Dedifferentiated amniotic fluid mesenchymal stem cell (primary cell): ENCODE results near the gene BGN.

ENCODE experiments used
- DNase-seq: peaks from one replicate; pipeline ENCODE4 v3.0.0-alpha.2; 2016; ENCODE audit errors: extremely low spot score

Gene BGN

DNA sequence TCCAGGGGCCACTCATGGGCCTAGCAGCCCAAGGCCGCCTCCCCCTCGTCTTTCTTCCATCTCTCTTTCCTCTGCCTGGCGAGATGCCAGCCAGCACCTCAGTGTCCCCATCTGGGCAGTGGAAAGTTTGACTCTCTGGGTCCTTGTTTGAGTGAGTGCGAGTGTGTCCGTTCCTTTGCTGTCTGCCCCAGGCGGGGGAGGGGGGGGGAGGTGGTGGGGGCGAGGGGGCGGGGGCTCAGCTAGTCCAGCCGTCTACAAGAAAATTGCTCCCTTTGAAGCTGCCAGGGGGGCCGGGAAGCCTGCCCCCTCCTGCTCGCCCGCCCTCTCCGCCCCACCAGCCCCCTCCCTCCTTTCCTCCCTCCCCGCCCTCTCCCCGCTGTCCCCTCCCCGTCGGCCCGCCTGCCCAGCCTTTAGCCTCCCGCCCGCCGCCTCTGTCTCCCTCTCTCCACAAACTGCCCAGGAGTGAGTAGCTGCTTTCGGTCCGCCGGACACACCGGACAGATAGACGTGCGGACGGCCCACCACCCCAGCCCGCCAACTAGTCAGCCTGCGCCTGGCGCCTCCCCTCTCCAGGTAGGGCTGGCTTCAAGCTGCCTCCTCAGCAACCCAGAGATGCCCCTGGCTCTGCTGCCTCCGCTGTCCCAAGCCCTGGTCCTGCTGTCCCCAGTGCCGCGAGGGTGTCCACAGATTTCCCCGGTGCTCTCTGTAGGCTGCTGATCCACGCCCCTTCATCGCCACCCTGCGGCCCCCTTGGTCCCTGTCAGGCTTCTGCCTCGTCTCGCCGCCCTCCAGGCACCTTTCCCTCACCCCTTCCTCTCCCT lies at the start of gene BGN:
Gene BGN, plus strand, starts transcription at position 440 of the 821 bp plus-strand sequence. CDS start 9,652 bp downstream, outside the sequence.
- DNase-seq: no peak

DNA sequence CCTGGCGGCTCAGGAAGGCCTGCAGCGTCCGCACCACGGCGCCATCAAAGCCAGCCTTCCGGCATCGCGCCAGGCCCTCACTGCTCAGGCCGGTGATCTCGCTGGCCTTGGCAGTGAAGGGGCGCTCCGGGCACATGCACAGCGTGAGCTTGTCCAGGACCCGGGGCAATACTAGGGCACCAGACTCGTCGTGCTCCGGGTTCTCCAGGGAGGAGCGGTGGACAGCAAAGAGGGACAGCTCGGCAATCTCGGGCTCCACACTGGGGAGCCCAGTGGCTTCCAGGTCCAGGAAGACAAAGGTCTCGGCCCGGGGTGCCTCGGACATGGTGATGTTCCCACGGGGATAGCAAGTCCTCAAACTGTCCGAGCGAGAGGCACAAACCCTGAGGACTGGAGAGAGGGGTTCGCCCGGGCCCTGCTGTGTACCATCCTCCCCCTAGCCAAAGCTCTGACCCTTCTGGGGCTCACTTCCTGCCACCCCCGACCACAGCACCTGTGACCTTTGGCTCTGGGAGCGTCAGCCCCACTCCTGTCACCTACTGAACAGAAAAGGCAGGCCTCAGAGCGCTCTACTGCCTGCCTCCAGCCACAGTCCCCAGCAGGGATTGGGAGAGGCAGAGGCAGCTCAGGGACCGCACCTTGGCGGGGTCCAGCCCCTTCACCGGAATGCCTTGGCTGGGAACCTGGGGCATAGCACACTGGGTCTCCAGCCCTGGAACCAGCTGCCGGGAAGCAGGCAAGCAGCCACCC lies 49.5 kb upstream of the BGN start:
- DNase-seq: no peak

DNA sequence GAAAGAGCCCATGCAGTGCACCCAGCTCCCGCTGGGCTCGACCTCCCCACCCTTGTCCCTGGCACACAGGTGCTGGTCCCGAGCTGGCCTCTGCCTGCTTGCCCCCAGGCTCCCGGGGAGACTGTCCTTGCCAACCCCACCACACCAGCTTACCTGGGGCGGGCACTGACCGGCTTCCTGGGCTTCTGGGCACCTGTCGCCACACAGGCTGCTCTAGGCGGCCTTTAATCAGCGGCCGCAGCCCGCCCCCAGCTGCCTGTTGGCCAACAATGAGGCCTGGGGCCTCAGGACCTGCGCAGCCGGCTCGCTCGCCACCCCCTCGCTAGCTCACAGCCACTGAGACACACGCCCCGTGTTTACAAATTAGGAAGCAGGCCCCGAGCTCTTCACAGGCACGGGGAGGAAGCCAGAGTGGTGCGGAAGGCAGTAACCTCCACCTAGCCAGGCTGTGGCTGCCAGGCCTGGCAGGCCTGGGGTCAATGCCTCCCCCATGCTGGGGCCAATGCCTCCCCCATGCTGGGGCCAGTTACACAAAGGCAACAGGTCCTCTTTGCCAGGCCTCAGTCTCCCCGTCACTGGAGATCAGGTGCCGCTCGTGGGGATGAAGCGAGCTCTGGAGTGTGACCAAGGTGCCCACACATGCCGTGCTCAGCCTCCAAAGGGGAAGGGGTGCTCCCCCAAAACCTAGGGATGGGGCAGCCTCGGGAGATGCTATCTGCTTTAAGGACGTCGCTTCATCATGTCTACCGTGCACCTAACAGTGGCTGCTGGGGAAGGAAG lies 48.7 kb upstream of the BGN start, which contains the start of gene TREX2:
Gene TREX2, minus strand, starts transcription at position 201 of the 780 bp plus-strand sequence. CDS start 626 bp downstream, outside the sequence.
- no peak for DNase-seq

DNA sequence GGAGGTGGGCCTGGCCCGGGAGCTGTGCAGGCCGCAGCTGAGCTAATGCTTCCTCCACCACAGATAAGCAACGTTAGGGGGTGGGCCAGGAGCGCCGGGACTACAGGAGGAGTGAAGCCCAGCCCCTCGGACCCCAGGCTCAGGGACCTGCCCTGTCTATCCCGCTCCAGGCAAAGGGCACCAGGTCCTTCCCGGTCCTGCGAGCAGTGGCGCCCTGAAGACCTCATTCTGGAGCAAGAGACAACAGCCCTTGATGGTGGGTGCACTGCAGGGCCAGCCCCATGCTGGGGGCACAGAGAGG lies 48.2 kb upstream of the BGN start:
- DNase-seq: no peak

DNA sequence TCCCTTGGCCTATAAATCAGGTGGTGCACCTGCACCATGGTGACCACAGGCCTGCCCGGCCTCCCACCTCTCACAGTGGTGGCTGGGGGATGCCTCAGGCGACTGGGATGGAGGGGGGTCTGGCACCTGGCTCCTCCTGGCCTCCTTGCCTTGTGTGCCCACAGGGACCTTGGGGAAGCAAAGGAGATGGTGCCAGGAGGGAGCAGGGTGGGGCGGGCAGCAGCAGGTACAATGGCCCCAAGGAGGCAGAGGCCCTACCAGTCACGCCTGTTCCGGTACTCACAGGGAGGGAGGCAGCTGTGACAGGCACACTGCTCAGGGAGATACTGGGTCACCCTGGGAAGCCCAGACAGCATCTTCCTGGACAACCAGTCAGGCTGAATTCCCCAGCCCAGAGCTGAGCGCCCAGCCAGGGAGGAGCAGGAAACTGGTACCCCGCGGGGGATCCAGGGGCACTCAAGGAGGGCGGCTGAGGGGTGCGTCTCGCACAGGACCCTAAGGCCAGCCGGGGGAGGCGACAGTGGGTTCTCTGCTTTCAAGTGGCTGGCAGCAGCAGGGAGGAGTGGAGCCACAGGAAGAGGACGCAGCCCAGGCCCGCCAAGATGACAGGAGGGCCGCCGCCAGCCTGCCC lies 47.7 kb upstream of the BGN start:
- DNase-seq: no peak

DNA sequence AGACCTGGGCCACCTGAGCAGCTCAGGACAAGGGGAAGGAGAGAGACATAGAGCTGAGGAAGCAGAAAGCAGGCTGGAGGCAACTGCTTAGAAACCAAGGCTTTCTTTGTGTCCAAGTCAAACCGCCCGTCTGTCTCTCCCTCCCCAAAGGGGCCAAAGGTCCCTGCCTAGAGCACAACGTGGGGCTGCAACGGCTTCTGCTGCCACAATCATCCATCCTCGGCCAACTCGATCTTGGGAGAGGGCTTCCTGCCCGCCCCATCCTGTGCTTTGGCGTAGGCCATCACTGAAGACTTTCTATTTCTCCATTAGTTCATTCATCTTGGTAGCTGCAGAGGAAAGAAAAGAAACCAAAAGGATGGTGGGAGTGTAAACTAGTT lies 47.2 kb upstream of the BGN start:
- DNase-seq: no peak

DNA sequence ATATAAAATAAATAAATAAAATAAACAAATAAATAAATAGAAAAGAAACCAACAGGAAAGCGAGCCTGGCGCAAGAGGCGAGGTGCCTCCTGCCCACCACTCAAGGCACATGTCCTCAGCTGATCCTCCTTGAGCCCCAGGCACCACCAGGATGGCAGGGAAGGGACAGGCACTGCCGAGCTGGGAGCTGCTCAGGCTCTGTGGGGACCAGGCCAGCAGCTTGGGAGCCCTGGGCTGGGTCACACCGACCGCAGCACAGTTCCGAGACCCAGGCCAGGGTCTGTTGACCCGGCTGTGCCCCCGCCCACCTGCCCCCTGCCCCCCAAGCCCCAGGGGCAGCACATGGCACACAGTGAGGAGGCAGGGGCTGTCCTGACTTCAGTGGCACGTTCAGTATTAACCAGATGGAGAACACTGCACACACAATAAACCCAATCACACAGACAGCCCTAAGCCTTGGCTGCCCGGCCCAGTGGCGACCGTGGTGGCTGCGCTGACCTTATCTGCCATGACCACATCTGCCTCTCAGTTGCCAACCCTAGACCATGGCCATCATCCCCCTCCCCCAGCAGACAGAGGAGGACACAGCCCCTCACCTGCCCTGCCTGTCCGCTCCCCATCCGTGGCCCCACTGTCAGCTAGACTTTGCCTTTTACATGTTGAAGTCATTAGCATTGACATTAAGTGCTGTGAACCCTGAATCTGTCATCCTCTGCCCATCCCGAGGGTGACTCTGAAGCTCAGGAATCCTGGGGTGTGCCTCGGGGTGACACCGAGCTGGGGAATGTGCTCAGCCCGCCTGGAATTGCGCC lies 46.0 kb upstream of the BGN start:
- no peak for DNase-seq

DNA sequence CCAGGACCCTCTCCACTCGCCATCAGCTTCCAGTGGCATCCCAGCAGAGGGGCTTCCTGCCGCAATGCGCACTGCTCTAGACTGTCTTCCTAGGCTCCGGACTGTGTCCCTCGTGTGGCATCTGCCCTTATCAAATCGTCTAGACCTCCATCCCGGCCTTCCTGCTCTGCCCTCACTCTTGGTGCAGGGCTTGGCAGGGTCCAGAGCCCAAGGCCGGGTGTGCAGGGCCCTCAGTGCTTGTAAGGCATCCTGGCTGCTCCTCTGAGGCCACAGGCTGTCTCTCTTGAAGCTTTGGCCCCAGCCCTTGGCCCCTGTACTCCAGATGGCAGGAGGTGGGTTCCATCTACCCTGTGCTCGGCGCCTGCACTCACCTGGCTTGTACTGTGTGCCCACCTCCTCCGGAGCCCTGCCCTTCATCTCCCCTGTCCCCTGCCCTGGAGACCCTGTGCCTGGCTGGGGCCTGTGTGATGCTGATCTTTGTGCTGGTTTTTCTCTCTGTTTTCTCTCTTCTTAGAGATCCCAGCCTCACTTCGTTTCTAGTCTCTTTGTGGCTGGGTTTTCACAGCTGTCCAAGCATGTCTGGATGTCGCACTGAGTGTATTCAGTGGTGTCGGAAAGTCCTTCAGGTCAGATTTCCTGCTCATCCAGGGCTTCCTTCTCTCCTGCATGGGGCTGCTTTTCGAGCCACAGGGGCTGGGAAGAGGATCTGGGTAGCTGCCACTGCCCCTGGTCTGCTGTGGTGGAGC lies 45.2 kb upstream of the BGN start:
- no peak for DNase-seq

DNA sequence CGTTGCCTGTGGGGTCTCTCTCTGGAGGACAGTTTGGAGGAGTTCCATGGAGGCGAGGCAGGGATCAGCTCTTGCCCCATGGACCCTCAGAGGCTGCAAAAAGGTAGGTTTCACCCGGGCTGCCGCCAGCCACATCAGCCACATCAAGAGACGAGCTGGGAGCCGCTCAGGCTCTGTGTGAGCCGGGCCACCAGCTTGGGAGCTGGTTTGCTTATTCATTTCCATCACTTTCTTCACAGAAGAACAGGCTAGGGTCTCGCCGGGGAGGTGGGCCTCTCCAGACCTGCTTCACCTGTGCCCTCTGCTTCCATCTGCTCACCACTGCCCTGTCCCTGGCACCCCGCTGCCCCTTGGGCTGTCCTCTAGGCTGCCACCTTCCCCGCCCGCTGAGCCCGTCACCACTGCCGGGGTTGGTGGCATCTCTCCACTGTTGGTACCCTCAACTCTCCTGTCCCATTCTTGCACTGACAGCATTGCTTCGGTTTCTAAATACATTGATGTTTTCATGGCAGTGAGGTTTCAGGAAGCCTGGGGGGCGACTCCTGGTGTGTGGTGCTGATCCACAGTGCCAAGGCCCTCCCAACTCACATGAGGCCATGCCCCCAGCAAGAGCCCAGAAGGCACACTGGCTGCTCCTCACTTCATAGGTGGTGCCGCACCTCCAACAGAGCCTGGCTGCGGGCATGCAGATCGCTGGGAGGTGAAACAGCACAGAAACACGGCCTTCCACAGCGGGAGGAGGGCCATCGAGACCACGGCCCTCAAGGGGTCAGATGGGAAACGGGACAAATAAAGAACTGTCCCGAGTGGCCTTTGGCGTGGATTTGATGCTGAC lies 44.4 kb upstream of the BGN start:
- DNase-seq: no peak

DNA sequence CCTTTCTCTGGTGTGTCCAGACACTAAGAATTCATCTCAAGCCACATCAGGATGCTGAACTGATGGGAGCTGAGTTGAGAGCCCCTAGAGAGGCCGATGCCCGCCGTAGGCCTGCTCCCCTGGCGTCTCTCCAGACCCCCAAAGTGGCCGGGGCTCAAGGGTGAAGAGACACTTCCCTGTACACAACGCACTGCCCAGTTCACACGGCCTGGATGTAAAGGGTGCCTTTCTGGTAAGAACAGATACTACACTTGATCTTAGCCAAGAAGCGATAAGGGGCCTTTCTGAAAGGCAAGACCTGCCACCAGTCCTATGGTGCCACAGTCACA lies 43.9 kb upstream of the BGN start:
- no peak for DNase-seq

DNA sequence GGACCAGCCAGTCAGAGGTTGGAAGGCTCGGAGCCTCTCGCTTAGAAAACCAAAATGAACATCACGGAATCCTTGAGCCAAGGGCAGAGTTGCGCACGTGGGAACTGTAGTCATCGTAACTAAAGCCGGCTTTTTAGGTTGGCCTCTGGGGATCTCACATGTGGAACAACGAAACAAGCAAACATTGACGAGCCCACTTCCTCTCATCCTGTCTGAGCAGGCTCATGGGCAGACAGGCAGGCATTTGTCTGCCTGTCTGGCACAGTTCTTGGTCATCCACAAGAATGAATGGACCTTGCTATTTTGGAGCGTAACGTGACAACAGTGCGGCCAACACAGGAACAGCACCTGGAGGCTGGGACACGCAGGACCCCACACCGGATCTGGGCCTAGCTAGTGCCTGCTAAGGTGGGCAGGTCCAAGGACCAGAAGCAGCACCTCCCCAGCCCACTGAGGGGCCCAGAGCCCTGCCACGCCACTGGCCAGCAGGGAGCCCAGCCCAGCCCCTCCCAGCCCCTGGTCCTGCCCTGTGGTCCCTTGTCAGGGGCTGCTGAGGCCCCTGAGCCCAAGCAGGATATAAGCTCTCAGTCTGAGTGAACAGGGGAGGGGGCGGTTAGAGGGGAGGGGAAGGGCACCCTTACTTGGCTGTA lies 39.8 kb upstream of the BGN start:
- no peak for DNase-seq

DNA sequence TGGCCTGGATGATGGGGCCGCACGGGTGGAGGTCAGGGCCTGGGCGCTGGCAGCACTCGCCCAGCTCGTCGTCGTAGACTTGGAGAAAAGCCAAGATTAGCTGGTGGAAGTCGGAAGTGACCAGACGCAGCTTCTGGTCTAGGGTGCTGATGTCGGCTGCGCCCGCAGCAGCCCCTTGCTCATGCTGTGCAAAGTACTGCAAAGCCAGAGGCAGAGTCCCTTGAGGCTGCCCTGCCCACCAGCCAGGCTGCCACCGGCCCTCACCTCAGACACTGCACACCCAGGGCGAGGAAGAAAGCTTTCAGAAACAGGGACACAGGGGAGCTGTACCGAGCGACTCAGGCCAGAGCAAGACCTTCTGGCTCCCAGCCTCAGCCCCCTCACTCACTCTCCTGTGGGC lies 39.2 kb upstream of the BGN start:
- no peak for DNase-seq

DNA sequence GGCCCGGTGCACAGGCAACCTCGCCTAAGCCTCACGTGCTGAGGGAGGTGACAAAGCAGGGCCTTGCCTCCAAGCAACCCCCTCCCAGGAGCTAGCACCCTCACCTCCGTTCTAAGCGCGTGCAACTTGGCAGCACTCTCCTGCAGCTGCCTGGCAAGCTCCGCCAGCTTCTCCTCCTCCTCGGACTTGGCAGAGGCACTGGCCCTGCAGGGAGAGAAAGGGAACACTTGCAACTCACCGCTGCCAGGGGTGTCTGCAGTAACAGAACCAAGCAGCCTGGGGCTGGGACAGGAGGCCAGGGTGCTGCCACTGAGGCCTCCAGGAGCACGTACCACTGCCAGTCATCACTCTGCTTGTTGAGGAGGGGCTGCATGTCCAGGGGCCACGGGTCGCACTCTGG lies 38.6 kb upstream of the BGN start:
- DNase-seq: no peak

DNA sequence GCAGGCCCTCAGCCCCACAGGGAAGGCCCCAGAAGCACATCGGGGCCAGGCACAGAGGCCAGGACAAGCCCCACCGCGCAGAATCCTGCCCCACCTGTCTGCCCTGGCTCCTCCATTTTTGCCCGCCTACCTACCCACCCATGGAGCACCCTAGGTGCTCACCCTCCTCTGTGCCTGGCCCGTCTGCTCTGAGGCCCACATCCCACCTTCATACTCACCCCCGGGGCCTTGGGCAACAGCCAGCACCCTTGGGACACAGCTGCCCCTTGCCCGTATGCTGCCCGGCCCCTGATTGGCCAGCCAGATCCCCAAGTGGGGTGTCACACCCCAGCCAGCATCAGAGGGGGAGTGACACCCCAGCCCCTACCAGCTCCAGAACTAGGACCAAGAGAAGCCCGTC lies 38.1 kb upstream of the BGN start:
- DNase-seq: no peak

DNA sequence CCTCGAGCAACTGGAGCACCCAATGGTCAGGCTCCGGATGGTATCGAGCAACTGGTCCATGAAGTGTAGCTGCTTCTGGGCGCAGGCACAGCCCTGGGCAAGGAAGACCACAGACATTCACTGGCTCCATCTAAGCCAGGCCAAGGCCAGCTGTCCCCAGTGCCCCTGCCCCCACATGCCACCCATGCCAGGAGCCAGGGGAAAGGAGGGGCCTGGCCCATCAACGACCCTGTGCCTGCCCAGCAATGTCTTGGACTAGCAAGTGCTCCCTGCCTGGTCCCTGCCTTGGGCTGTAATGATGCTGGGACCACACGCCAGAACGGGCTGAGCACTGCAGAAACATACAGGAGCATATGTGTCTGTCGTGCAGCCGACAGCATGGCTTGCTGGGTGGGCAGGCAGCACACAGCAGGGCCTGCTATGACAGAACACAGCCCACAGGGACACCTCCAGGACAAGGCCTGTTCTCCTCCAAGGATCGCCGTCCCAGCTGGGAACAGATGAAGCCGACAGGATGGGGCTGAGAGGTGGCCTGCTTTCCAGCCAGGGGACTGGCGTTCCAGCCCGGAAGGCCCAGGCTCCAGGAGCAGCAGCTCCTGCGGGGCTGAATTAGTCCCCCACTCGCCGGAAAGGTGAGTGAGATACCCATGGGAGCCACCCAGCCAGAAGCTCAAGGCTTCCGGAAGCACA lies 37.5 kb upstream of the BGN start:
- no peak for DNase-seq

DNA sequence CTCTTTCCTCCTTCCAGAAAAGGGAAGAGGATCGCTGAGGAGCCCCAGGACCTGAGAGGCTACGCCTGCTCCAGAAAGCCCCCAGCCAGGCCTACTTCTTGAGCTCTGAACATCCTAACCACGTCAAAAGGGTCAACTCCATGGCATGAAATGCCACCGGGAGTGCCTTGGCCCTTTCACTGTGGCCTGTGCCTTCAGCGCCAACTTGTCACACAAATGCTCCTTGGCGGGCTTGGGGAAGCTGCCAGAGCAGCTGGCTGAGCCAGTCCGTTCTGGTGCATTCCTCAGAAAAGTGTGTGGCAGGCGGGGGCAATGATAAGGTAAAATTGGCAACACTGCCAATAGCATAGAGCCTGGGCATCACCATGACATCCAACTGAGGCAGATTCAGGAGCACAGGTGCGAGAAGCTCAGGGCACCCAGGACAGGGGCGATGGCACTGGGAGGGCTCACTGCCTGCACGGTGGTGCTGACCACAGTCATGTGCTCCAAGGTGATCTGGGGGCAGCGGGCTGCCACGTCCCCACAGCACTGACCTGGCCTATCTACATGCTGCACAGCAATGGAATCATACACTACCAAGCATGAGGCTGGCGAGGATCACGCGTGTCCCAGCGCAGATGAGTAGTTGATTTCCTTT lies 36.8 kb upstream of the BGN start:
- no peak for DNase-seq

DNA sequence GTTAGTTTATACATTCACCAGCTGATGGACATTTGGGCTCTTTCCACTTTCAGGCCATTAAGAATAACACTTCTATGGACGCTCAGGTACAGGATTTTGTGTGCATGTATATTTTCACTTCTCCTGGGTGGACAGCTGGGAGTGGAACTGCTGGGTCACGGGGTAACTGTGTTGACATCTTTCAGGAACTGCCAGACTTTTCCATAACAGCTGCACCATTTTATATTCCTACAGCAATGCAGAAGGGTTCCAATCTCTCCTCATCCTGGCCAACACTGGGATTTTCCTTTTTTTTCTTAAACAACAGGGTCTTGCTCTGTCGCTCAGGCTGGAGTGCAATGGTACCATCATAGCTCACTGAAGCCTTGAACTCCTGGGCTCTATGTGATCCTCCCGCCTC lies 36.3 kb upstream of the BGN start:
- no peak for DNase-seq

DNA sequence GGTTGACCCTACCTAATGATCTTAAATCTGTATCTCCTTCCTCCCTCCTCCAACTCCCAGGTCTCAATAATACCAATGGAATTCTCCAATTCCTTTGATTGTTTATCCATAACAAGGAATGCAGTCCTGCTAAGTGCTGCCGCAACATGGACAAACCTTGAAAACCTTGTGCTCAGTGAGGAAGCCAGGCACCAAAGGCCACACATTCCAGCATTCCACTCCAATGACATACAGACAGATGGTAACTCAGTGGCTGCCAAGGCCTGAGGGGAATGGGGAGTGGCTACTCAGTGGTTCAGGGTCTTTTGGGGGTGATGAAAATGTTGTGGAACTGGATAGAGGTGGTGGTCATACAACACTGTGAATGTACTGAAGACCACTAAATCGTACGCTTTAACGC lies 34.8 kb upstream of the BGN start:
- DNase-seq: peak; percentile 30
